NB4 (cell line): Measurements from ENCODE around the gene ATP6V1F.

ENCODE experiments used
- CTCF ChIP-seq: IDR thresholded peaks from one replicate; pipeline ENCODE4 v1.5.1; 2012; ENCODE audit warnings: low read depth, low read length
- POLR2A ChIP-seq: IDR thresholded peaks from 2 replicates; pipeline ENCODE4 v1.6.1; 2011; ENCODE audit warnings: mild to moderate bottlenecking; ENCODE audit not compliant: insufficient read length; ENCODE audit errors: extremely low read depth

GRCh38 chr7:128879461-128879938, 16.8 kb downstream of the ATP6V1F start:
- no peak for TF ChIP-seq CTCF
- no peak for TF ChIP-seq POLR2A
